Endothelial cell of hepatic sinusoid (primary cell): Measurements from ENCODE around the gene EML3.
"Not testable (repeated sequence)": the region's sequence is repeated elsewhere in the genome, so short reads cannot be mapped to it uniquely, and the experiment has no call there.

Source experiments
- in situ Hi-C: cut with HindIII; loops from 2 replicates; pipeline ENCODE4 v1.10.0; 2017; ENCODE audit warnings: low sequenced_read_pairs

Gene EML3, protein sequence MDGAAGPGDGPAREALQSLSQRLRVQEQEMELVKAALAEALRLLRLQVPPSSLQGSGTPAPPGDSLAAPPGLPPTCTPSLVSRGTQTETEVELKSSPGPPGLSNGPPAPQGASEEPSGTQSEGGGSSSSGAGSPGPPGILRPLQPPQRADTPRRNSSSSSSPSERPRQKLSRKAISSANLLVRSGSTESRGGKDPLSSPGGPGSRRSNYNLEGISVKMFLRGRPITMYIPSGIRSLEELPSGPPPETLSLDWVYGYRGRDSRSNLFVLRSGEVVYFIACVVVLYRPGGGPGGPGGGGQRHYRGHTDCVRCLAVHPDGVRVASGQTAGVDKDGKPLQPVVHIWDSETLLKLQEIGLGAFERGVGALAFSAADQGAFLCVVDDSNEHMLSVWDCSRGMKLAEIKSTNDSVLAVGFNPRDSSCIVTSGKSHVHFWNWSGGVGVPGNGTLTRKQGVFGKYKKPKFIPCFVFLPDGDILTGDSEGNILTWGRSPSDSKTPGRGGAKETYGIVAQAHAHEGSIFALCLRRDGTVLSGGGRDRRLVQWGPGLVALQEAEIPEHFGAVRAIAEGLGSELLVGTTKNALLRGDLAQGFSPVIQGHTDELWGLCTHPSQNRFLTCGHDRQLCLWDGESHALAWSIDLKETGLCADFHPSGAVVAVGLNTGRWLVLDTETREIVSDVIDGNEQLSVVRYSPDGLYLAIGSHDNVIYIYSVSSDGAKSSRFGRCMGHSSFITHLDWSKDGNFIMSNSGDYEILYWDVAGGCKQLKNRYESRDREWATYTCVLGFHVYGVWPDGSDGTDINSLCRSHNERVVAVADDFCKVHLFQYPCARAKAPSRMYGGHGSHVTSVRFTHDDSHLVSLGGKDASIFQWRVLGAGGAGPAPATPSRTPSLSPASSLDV

GRCh38 chr11:62612366-62613290, at the start of gene EML3, which contains the start of gene ROM1:
TSS of gene EML3 (minus strand) at chr11:62612775. CDS start at chr11:62612457, 318 bp downstream.
TSS of gene ROM1 (plus strand) at chr11:62613257. CDS start at chr11:62613282, 25 bp downstream.
- in situ Hi-C loops, result no loop called here

GRCh38 chr11:62656796-62657429, 44.3 kb upstream of the EML3 start:
- in situ Hi-C loops, result no loop called here

DNA sequence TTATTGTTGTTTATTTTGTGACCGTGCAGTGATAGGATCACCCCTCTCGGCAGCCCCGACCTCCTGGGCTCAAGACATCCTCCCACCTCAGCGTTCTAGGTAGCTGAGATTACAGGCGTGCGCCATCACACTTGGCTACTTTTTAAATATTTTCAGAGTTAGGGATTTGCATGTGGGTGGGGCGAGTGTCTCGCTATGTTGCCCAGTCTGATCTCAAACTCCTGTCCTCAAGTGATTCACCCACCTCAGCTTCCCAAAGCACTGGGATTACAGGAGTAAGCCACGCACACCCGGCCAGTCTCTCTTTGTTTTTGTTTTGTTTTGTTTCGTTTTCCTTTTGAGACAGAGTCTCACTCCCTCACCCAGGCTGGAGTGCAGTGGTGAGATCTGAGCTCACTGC, 41.7 kb upstream of the EML3 start:
- in situ Hi-C loops, result no loop called here

DNA sequence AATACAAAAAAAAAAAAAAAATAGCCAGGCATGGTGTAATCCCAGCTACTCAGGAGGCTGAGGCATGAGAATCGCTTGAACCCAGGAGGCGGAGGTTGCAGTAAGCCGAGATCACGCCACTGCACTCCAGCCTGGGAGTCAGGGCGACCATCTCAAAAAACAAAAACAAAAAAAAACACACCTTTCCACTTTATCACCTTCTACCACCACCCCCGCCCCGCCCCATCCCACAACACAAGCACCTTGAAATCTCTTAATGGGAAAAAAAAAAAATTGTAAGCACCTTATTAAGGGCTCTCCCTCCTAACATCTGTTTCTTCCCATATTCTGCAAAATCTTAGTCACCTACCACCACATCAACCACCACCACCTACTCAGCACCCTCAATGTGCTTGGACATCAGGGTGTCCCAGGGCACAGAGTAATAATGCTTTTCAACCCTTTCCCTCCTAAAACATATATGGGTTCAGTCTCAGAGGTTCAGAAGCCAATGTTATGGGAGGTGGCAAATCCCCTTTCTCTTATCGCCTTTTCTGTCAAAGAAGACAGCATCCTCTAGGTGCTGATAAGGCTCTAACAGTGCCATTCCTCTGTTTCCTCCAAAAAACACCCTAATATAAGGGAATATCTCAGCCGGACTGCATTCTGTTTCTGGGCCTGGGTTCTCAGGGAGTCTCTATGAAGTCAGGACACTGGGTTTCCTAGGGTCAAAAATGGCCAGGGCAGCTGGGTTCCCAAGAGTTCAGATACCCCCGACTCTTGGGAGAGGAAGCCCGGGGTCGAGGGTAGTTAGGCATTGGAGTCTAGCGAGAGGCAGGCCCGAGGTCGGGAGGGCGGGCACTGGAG, 39.8 kb upstream of the EML3 start:
- in situ Hi-C loops, result no loop called here

- in situ Hi-C loops, result not testable (repeated sequence)
Observed at GRCh38 chr11:62650283-62650682, 37.7 kb upstream of the EML3 start.

DNA sequence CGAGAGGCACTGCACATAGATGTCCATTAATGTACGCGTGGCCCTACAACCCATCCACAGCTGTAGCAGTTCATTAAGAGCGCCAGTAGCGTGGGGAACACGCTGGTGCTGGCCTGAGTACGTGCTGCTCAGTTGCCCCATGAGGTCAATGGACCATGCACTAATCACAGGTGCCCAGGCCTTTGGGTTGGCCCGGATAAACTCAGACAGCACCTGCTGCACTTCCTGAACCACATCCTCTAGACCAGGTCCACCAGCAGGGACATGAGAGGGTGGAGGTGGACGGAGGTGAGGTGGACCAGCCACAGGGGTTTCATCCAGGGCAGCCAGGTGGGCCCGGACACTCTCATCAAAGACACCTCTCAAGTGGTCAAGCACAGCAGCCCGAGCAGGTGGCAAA, 36.9 kb upstream of the EML3 start:
- in situ Hi-C loops, result no loop called here

DNA sequence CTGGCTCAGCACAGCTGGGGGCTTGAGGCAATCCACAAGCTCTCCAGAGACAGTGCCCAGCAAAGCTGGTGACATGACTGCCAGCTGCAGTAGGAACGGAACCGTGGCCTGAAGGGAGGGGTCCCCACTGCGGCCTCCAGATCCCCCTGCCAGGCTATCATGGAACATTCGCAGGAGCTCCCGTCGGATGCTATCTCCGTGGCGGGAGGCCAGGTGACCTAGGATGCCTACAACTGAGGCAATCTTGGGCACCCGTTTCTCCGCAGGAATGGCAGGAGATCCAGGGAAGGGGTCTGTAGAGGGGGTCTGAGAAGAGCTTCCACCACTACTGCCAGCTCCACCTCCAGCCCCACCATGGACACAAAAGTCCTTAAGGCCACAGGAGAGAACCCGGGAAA, 36.4 kb upstream of the EML3 start:
- in situ Hi-C loops, result no loop called here

- in situ Hi-C loops, result no loop called here
Observed at GRCh38 chr11:62648185-62648966, 35.8 kb upstream of the EML3 start.

DNA sequence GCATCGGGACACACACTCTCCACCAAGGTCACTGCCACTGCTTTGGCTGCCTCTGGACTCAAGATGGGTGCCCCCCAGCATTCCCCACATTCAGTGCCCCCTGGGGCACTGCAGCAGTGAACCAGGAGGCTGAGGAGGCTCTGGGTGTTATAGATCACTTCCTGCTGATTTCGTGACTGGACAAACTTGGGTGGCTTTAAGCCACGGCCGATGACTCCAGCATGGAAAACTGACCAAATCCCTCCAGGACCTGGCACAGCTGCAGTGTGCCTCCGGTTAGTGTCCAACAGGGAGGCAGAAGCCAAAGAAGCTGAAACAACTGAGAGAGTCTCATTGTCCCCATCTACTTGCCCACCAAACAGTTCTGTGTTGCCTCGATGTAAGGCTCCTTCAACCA, 35.0 kb upstream of the EML3 start:
- in situ Hi-C loops, result no loop called here

DNA sequence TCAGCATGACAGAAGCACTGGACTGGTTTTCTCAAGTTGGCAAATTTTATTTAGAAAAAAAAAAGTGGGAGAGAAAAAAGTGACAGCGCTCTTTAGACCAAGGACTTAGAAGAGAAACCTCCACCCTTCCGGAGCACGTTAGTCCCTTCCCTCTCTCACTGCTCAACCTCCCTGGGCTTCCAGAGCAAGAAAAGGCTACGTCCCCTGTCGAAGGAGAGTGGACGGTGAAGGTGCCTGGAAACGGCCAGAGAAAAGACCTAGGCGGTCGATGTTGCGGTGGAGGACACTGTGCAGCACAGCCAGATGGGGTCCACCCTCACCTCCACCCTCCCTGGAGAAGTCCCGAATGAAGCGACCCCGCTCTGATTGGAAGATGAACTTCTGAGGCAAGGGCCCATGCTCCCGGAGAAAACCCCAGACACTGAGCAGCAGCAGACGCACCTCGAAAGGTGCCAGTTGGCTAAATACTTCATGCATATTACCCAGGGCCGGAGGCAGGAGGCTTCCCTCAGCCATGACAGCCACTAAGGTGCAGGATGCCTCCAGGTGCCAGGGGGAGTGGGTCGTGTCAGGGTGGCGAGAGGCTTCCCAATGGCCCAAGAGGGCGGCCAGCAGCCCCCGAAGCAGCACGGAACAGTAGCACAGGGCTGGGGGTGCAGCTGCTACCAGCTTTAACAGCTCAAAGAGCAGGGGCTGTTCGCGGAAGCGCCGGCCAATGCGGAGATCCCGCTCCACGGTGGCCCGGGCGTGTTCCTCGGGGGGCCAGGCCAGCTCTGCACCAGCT, 34.4 kb upstream of the EML3 start:
- in situ Hi-C loops, result no loop called here

GRCh38 chr11:62645946-62646824, 33.6 kb upstream of the EML3 start, which contains the start of gene GANAB:
TSS of gene GANAB (minus strand) at chr11:62646613. CDS start at chr11:62646599, 14 bp downstream.
- in situ Hi-C loops, result no loop called here

DNA sequence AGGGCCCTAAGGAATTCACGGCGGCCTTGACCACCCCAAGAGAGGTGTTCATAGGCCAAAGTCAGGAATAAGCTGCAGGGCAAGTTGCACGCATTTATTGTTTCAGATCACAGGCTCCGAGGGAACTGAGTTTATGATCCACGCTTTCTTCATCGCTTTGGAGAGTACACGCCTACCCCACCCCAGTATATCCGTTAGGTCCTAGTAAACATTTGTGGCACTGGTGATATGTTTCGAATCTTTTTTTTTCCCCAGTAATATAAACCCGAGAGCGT, 33.0 kb upstream of the EML3 start:
- in situ Hi-C loops, result no loop called here

DNA sequence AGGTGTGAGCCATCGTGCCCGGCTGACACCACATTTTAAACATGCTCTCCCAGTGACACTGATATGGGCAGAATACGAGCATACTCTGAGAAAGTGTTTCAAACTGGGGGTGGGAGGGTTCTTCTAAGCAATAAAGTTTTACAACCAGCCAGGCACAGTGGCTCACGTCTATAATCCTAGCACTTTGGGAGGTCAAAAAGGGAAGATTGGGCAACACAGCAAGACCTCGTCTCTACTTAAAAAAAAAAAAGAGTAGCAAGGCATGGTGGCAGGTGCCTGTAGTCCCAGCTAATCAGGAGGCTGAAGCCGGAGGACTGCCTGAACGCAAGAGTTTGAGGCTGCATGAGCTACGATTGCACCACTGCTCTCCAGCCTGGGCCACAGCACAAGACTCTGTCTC, 31.6 kb upstream of the EML3 start:
- in situ Hi-C loops, result no loop called here

DNA sequence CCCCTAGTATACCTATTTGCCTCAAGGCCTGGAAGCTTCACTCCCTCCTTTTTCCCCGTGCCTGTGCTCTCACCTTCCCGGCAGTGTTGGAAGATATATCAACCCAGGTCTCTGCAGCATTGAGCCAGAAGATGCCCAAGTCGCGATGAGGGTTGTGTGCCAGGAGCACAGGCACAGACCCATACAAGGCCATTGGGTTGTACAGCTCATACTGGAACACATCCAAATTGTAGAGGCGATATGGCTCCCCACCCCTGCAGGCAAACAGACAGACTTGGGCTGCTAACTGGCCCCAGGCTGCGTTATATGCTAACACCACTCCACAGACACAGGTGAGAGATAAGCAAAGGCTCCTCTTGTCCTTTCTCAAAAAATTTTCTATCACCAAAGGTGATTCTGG, 19.9 kb upstream of the EML3 start:
- in situ Hi-C loops, result loop anchor here (10.0 kb wide), 3 partner anchors 48 to 208 kb away; no protein-coding TSS in a partner anchor

DNA sequence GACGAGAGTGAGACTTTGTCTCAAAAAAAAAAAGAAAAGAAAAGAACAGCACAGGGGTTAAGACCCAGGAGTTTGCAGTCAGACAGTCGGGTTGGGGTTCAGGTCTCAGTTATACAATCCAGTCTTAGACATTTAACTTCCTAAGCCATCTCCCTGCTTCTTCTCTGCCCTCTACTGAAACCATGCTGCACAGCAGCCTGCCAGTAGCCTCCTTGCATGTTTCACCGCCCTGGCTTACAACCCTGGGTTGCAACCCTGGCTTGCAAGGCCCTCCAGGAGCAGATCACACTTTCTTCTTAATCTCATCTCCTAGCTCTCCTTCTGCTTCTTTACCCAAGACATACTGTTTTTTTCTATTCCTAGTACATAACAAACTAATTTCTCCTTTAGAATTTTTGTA, 15.1 kb upstream of the EML3 start:
- in situ Hi-C loops, result no loop called here

GRCh38 chr11:62622476-62623089, 10.0 kb upstream of the EML3 start:
- in situ Hi-C loops, result no loop called here
